ENCODE results near the gene PTPN14. TPM values are rescaled to one million over a fixed set of nuclear protein-coding genes. Genes with fewer than 3 reads are reported as not detected.

The PTPN14 gene
- polyA plus RNA-seq, 1 experiment, result 34.2 TPM

DNA sequence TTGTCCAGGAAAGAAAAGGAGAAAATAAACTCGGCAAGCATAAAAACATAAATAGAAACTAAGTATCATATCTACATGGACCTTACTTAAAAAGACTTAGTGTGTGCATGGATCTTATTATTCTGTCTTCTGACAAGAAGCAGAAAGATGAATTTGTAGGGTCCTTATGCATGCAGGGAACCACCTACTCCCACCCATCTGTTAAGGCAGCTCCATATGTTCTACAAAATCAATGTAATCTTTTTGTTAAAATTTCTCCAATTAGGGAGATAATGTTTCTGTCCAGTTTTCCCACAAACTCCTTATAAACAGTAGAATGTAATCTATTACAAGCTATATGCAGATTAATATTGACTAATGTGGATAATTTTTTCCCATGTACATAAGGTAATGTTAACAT, 13.9 kb upstream of the PTPN14 start:
- TF ChIP-seq, protein P1, sequence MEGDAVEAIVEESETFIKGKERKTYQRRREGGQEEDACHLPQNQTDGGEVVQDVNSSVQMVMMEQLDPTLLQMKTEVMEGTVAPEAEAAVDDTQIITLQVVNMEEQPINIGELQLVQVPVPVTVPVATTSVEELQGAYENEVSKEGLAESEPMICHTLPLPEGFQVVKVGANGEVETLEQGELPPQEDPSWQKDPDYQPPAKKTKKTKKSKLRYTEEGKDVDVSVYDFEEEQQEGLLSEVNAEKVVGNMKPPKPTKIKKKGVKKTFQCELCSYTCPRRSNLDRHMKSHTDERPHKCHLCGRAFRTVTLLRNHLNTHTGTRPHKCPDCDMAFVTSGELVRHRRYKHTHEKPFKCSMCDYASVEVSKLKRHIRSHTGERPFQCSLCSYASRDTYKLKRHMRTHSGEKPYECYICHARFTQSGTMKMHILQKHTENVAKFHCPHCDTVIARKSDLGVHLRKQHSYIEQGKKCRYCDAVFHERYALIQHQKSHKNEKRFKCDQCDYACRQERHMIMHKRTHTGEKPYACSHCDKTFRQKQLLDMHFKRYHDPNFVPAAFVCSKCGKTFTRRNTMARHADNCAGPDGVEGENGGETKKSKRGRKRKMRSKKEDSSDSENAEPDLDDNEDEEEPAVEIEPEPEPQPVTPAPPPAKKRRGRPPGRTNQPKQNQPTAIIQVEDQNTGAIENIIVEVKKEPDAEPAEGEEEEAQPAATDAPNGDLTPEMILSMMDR (IDR thresholded peaks at IDR 0.05; ENCODE audit: low read depth, low read length), result no peak
- H3K9me3 ChIP-seq (ENCODE audit: control insufficient read depth, insufficient read depth, low read length), result no peaks in the 10 kb centered on the region
- no peak for DNase-seq (ENCODE audit: low read depth, low spot score)
- ChIA-PET POLR2A (no interaction called here), CTCF (interaction anchor here (1.6 to 2.9 kb wide), 4 partner anchors 16 to 304 kb away, joined by 5 to 15 read pairs (median 11); no protein-coding TSS in a partner anchor)
- H3K4me3 ChIP-seq (ENCODE audit: low read depth, low read length), result no peak overlapping the region
- no peak overlapping the region for H3K27ac ChIP-seq (ENCODE audit: low read depth, low read length)
- no peaks in the 10 kb centered on the region for H3K27me3 ChIP-seq (ENCODE audit: control insufficient read depth, insufficient read depth, low read length)

DNA sequence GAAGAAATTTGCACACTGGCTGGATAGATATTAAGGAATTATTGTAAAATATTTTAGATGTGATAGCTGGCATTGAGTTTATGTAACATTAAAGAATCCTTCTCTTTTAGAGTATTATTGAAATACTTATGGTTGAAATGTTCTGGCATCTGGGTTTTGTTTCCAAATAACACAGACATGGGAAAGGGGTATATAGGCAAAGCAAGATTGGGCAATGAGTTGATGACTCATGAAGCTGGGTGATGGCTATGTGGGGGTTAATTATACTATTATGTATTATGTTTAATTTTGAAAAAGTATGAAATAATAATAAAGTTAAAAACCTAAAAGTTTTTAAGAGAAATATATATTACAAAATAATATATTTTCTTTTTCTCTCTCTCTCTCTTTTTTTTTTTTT, 12.5 kb upstream of the PTPN14 start:
- CTCF ChIA-PET, result interaction anchor here (1.7 kb wide), 1 partner anchor 12 kb away, joined by 5 read pairs; the partner anchor contains the start of gene PTPN14
- TF ChIP-seq, protein P1 (IDR thresholded peaks at IDR 0.05; ENCODE audit: low read depth, low read length), result no peak
- POLR2A ChIA-PET, result interaction anchor here (0.6 to 1.2 kb wide), 4 partner anchors 9 to 953 kb away, joined by 3 to 8 read pairs (median 4); partner anchors contain the start of gene PTPN14
- H3K4me3 ChIP-seq (ENCODE audit: low read depth, low read length), result no peak overlapping the region
- no peak for DNase-seq (ENCODE audit: low read depth, low spot score)
- no peaks in the 10 kb centered on the region for H3K9me3 ChIP-seq (ENCODE audit: control insufficient read depth, insufficient read depth, low read length)
- no peak overlapping the region for H3K27ac ChIP-seq (ENCODE audit: low read depth, low read length)
- H3K27me3 ChIP-seq (ENCODE audit: control insufficient read depth, insufficient read depth, low read length), result no peaks in the 10 kb centered on the region

DNA sequence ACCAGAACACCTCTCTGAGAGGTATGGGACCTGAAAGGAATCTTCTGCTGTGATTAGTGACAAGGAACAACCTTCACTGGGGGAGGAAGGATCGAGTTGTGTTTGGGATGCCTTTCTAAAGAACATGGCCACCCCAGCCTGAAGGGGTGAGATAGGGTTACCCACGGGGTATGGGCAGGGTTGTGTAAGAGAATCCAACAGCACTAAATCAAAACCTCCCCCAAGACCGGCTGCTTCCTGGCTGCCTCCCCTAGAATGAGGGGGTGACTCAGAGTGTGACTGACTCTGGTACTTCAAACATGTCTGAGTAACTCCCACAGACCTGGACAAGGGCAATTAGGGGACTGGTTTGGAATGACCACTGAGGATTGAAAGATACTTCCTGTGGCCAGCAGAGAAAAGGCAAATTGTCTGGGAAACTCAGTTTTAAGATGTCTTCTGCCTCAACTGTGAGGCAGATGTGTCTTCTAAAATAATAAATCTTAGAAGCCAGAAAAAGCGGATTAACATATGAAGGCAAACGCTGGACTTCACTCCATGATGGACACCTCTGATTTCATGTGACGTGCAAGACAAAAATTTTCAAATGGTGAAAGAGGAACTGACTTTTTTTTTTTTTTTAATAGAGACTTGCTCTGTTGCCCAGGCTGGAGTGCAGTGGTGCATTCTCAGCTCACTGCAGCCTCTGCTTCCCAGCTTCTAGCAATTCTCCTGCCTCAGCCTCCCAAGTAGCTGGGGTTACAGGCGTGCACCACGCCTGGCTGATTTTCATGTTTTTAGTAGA, 6.7 kb upstream of the PTPN14 start:
- H3K4me3 ChIP-seq (ENCODE audit: low read depth, low read length), result no peak overlapping the region
- peak; percentile 61 for DNase-seq (ENCODE audit: low read depth, low spot score)
- no peaks in the 10 kb centered on the region for H3K9me3 ChIP-seq (ENCODE audit: control insufficient read depth, insufficient read depth, low read length)
- CTCF ChIA-PET, result interaction anchor here (0.7 to 1.0 kb wide), 2 partner anchors 26 to 724 kb away, joined by 3 read pairs; no protein-coding TSS in a partner anchor
- POLR2A ChIA-PET, result no interaction called here
- TF ChIP-seq, protein P1 (IDR thresholded peaks at IDR 0.05; ENCODE audit: low read depth, low read length), result no peak
- no peaks in the 10 kb centered on the region for H3K27me3 ChIP-seq (ENCODE audit: control insufficient read depth, insufficient read depth, low read length)
- peak overlapping the region; percentile 3 for H3K27ac ChIP-seq (ENCODE audit: low read depth, low read length)

DNA sequence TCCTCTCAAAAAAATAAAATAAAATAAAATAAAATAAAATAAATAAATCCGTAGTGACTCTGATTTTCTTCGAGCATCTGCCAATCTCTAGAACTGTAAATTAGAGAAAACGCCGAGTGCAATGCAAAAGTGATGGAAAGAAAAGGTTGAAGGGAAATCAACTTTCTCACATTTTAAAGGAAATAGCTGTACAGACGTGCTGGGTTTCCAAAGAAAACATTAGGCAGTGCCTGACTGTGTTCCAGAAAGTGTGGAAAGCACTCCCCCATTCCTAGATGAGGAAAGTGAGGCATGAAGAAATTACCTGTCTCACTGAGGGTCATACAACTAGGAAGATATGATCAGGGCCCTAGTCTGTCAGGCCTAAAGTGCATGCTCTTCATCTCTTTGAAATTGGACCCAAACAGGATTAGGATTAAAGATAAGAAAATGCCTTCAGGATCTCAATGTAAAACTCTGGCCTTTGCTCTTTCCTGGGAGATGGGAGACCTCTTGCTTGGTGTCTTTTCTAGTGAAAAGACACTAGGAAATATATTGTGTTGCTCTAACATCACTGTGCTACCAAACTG, 1.8 kb upstream of the PTPN14 start:
- ChIA-PET POLR2A (no interaction called here), CTCF (interaction anchor here (5.3 kb wide), 1 partner anchor 220 kb away, joined by 25 read pairs; no protein-coding TSS in a partner anchor)
- Histone ChIP-seq H3K4me3 (ENCODE audit: low read depth, low read length) (no peak overlapping the region), H3K27ac (ENCODE audit: low read depth, low read length) (no peak overlapping the region), H3K9me3 (ENCODE audit: control insufficient read depth, insufficient read depth, low read length) (no peaks in the 10 kb centered on the region; the same call in 1 of the 2 replicates), H3K27me3 (ENCODE audit: control insufficient read depth, insufficient read depth, low read length) (no peaks in the 10 kb centered on the region)
- TF ChIP-seq, protein P1 (IDR thresholded peaks at IDR 0.05; ENCODE audit: low read depth, low read length), result no peak
- DNase-seq (ENCODE audit: low read depth, low spot score), result no peak

All from AG04450 (cell line).